Measurements from ENCODE around the gene MCTP2.

MCTP2 gene

GRCh38 chr15:94385441-94385840, 154.1 kb downstream of the MCTP2 start:
- no peak overlapping the region for H3K4me2 ChIP-seq (ENCODE audit: low read length)
- no peak overlapping the region for H3K4me3 ChIP-seq (ENCODE audit: low read length)
- H3K27me3 ChIP-seq (ENCODE audit: control insufficient read depth, low read length) = no peaks in the 10 kb centered on the region
- H3K4me1 ChIP-seq (ENCODE audit: control insufficient read depth, low read length) = peaks cover 42% of the 10 kb centered on the region
- H3F3A ChIP-seq (ENCODE audit: control insufficient read depth, insufficient read depth) = no peaks in the 10 kb centered on the region
- no peaks in the 10 kb centered on the region for H3K9me3 ChIP-seq (ENCODE audit: control insufficient read depth, insufficient read depth, low read length)
- H3K79me2 ChIP-seq (ENCODE audit: control insufficient read depth, low read length) = no peaks in the 10 kb centered on the region
- no peak overlapping the region for H3K27ac ChIP-seq (ENCODE audit: low read depth, low read length)
- no peaks in the 10 kb centered on the region for H3K9me2 ChIP-seq (replicated peaks; ENCODE audit: control insufficient read depth, low read length)
- H3K36me3 ChIP-seq (ENCODE audit: control insufficient read depth, low read length) = peaks cover 48% of the 10 kb centered on the region
- TF ChIP-seq CTCF (IDR thresholded peaks at IDR 0.05; ENCODE audit: low read depth, low read length, poor library complexity, severe bottlenecking) (no peak), EZH2phosphoT487 (IDR thresholded peaks at IDR 0.05; ENCODE audit: borderline replicate concordance, low read length) (no peak)
- no peaks in the 10 kb centered on the region for H4K20me1 ChIP-seq (ENCODE audit: control insufficient read depth, insufficient read depth, low read depth, low read length)

DNA sequence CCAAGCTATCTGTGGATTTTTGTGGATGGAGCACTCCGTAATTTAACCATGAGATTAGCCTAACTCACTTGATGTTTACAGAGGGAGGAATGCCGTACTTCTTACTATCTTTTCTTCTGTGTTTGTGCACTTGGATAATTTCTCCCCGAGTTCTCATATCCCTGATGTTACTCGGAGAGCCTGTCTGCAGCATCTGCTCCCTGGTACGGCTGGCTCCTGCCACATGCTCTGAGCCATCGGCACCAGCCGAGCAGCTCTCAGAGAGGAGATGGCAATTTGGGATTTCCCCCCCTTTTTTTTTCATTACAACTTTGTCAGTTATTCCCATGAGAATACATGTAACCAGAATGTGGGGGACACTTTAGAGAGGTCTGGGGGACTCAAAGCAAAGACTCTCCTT, 155.0 kb downstream of the MCTP2 start:
- no peaks in the 10 kb centered on the region for H3K9me3 ChIP-seq (ENCODE audit: control insufficient read depth, insufficient read depth, low read length)
- no peaks in the 10 kb centered on the region for H3K9me2 ChIP-seq (replicated peaks; ENCODE audit: control insufficient read depth, low read length)
- H3K27me3 ChIP-seq (ENCODE audit: control insufficient read depth, low read length) = no peaks in the 10 kb centered on the region
- no peak overlapping the region for H3K27ac ChIP-seq (ENCODE audit: low read depth, low read length)
- peaks cover 42% of the 10 kb centered on the region for H3K4me1 ChIP-seq (ENCODE audit: control insufficient read depth, low read length)
- no peak overlapping the region for H3K4me2 ChIP-seq (ENCODE audit: low read length)
- no peak for TF ChIP-seq EZH2phosphoT487 (IDR thresholded peaks at IDR 0.05; ENCODE audit: borderline replicate concordance, low read length)
- no peak for TF ChIP-seq CTCF (IDR thresholded peaks at IDR 0.05; ENCODE audit: low read depth, low read length, poor library complexity, severe bottlenecking)
- H3K4me3 ChIP-seq (ENCODE audit: low read length) = no peak overlapping the region
- H4K20me1 ChIP-seq (ENCODE audit: control insufficient read depth, insufficient read depth, low read depth, low read length) = no peaks in the 10 kb centered on the region
- peaks cover 47% of the 10 kb centered on the region for H3K36me3 ChIP-seq (ENCODE audit: control insufficient read depth, low read length)
- no peaks in the 10 kb centered on the region for H3F3A ChIP-seq (ENCODE audit: control insufficient read depth, insufficient read depth)
- H3K79me2 ChIP-seq (ENCODE audit: control insufficient read depth, low read length) = no peaks in the 10 kb centered on the region

DNA sequence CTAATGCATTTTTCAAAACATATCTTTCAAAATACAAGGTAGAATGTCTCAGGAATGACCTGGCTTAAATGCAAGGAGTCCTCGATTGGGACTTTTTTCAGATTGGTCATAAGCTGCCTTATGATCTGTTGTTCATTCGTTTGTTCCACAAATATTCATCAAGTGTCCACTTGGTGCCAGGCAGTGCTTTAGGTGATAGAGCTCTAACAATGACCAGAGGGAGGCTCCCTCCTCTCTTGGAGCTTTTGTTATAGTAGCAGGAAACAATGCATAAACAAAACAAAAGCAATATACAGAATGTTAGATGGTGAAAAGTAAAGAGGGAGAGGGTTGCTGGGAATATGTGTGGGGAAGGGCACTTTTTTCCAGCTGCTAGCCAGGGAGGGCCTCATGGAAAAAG, 156.1 kb downstream of the MCTP2 start:
- no peaks in the 10 kb centered on the region for H3F3A ChIP-seq (ENCODE audit: control insufficient read depth, insufficient read depth)
- H3K9me3 ChIP-seq (ENCODE audit: control insufficient read depth, insufficient read depth, low read length) = no peaks in the 10 kb centered on the region
- no peak for TF ChIP-seq CTCF (IDR thresholded peaks at IDR 0.05; ENCODE audit: low read depth, low read length, poor library complexity, severe bottlenecking)
- no peak for TF ChIP-seq EZH2phosphoT487 (IDR thresholded peaks at IDR 0.05; ENCODE audit: borderline replicate concordance, low read length)
- no peaks in the 10 kb centered on the region for H4K20me1 ChIP-seq (ENCODE audit: control insufficient read depth, insufficient read depth, low read depth, low read length)
- H3K4me1 ChIP-seq (ENCODE audit: control insufficient read depth, low read length) = peaks cover 35% of the 10 kb centered on the region
- H3K4me2 ChIP-seq (ENCODE audit: low read length) = peak overlapping the region; percentile 35
- H3K79me2 ChIP-seq (ENCODE audit: control insufficient read depth, low read length) = no peaks in the 10 kb centered on the region
- H3K9me2 ChIP-seq (replicated peaks; ENCODE audit: control insufficient read depth, low read length) = no peaks in the 10 kb centered on the region
- H3K4me3 ChIP-seq (ENCODE audit: low read length) = no peak overlapping the region
- H3K27ac ChIP-seq (ENCODE audit: low read depth, low read length) = no peak overlapping the region
- no peaks in the 10 kb centered on the region for H3K27me3 ChIP-seq (ENCODE audit: control insufficient read depth, low read length)
- H3K36me3 ChIP-seq (ENCODE audit: control insufficient read depth, low read length) = peaks cover 46% of the 10 kb centered on the region

Measured in DOHH2 (cell line).